GM19452 (cell line): Measurements from ENCODE around the gene NAT14.
A peak's percentile ranks its signal among the peaks of the same experiment; 100 is the strongest.

Source experiments
- ATAC-seq: cut with Tn5 transposase; IDR thresholded peaks from one replicate; pipeline ENCODE4 v1.9.1; 2021; ENCODE audit not compliant: unreplicated experiment

The NAT14 gene

DNA sequence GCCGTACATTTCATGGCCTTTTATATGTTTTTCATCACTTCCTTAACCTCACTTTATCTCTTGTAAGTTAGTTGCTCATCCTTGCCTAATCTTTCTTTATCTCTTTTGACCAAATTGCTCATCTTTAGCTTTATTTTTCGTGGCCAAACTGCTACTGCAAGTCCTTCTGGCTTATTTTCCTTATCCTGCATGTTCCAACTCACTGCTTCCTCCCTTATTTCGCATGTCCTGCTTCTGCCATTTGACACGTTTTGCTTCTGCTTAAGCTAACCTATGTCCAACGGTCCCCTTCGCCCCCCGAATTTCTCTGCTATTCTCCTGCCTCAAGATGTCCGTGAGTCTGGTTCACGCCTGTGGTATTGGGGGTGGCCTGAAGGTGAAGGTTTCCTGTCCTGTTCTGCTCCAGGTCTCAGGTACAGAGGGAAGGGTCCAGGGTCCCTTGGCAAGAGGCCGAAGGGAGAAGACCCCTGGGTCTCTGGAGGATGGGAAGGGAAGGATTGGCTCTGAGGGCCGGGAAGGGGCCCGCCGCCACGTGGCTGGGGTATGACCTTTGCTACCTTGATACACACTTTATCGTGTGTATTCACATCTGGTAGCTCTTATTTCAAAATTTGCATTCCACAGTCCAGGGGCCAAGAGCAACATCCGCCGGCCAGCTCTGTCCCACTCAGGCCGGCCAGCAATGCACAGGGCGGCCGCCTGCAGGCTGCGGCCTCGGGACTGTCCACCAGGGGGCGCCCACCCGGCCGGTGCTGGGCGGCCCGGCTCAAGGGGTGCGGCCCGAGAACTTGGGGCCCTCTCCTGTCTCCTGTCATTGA is 17.5 kb upstream of the NAT14 start:
- ATAC-seq: peak; percentile 63

DNA sequence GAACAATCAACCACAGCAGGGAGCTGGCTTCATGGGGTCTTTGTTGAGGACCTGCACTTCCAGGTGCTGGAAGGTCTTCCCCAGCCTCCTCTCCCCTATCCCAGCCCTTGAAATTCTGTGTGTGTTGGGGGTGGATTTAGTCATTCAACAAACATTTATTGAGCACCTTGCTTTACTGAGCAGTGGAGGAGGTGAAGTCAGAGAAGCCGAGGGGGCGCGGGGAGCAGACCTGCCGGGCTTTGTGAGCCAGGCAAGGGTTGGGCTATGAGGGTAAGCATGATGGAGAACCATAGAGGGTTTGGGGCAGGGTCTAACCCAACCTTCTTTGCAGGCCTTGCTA is 17.0 kb upstream of the NAT14 start:
- peak; percentile 30 for ATAC-seq

GRCh38 chr19:55471266-55471665 is 13.7 kb upstream of the NAT14 start:
- ATAC-seq: no peak

- no peak for ATAC-seq
Observed at GRCh38 chr19:55472463-55472862, 12.5 kb upstream of the NAT14 start.

- no peak for ATAC-seq
Observed at GRCh38 chr19:55473225-55474012, 11.6 kb upstream of the NAT14 start.

GRCh38 chr19:55474269-55475265 is 10.4 kb upstream of the NAT14 start:
- no peak for ATAC-seq

DNA sequence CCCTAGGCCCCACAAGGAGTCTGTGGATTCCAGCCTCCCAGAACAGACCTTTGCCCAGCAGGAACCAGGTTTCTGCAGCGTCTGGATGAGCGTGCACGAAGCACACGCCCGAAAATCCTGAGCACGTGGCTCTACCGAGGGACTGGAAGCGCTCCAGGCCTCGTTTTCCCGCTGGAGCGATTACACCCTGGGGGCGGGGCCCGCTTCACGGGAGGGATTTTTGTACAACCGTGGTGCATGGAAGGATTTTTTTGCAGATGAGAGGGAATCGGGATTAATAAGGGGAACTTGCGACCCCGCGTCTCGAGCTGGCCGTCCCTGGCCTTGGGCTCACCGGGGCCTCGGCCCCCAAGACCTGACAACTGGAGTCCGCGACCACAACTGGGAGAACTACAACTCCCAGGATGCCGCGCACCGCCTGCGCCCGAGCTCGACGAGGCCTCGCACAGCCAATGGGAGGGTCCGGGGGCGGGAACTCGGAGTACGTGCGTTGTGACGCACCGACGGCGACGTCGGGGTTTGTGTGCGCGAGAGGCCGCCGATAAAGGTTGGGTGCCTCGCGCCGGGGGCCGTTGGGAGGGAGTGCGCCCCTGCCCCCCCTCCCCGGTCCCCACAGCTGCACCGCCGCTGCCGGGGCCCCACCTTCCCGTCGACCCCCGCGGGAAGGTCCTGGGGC is 8.8 kb upstream of the NAT14 start, which contains the start of gene ZNF628:
TSS of gene ZNF628 (plus strand) at position 518 of the 676 bp plus-strand sequence. CDS start 3,294 bp downstream, outside the sequence.
- ATAC-seq: peak; percentile 92

DNA sequence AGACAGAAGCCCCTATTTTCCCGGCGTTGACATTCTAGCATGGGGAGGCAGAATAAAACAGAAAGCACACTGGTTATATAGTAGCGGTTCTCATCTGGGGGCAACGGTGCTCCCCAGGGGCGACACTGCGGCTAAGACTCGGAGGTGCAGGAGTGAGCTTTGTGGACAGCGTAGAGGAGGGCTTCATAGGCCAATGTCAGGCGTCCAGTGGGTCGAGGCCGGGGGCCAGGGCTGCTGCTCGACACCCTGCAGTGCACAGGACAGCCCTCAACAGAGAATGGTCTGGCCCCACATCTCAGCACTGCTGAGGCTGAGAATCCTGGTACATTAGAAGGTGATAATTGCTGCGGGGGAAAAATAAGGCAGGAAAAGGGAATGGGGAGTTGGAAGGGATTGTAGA is 7.1 kb upstream of the NAT14 start:
- ATAC-seq: no peak

GRCh38 chr19:55478364-55478763 is 6.6 kb upstream of the NAT14 start:
- ATAC-seq: no peak

- no peak for ATAC-seq
Observed at GRCh38 chr19:55479045-55479444, 5.9 kb upstream of the NAT14 start.

- no peak for ATAC-seq
Observed at GRCh38 chr19:55479451-55480230, 5.3 kb upstream of the NAT14 start.

DNA sequence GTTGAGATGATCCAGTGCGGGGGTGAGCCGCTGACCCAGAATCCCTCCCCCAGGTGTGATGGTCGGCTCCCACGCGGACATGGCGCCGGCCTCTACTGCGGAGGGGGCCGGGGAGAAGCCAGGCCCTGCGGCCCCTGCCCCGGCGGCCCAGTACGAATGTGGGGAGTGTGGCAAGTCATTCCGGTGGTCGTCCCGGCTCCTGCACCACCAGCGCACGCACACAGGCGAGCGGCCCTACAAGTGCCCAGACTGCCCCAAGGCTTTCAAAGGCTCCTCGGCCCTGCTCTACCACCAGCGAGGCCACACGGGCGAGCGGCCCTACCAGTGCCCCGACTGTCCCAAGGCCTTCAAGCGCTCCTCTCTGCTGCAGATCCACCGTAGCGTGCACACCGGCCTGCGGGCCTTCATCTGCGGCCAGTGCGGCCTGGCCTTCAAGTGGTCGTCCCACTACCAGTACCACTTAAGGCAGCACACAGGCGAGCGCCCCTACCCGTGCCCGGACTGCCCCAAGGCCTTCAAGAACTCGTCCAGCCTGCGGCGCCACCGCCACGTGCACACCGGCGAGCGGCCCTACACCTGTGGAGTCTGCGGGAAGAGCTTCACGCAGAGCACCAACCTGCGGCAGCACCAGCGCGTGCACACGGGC is 3.7 kb upstream of the NAT14 start:
- no peak for ATAC-seq

GRCh38 chr19:55481794-55482155 is 3.2 kb upstream of the NAT14 start:
- no peak for ATAC-seq

- ATAC-seq: no peak
Observed at GRCh38 chr19:55482156-55482961, 2.6 kb upstream of the NAT14 start.

DNA sequence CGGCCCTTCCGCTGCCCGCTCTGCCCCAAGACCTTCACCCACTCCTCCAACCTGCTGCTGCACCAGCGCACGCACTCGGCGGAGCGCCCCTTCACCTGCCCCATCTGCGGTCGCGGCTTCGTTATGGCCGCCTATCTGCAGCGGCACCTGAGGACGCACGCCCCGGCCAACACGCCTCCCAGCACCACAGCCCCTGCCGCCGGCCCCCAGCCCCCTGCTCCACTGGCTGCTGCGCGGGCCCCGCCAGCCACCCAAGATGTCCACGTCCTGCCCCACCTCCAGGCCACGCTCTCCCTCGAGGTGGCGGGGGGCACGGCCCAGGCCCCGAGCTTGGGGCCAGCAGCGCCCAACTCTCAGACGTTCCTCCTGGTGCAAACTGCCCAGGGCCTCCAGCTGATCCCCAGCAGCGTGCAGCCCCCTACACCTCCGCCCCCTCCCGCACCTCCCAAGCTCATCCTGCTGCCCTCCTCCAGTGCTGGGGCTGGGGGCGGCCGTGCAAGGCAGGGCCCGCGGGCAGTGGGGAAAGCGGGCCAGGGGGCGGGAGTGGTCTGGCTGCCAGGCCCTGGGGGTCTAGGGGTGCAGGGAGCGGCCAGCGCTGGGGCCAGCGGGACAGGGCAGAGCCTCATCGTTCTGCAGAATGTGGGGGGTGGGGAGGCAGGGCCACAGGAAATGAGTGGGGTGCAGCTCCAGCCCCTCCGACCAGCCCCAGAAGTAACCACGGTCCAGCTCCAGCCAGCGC is 1.9 kb upstream of the NAT14 start:
- ATAC-seq: no peak

DNA sequence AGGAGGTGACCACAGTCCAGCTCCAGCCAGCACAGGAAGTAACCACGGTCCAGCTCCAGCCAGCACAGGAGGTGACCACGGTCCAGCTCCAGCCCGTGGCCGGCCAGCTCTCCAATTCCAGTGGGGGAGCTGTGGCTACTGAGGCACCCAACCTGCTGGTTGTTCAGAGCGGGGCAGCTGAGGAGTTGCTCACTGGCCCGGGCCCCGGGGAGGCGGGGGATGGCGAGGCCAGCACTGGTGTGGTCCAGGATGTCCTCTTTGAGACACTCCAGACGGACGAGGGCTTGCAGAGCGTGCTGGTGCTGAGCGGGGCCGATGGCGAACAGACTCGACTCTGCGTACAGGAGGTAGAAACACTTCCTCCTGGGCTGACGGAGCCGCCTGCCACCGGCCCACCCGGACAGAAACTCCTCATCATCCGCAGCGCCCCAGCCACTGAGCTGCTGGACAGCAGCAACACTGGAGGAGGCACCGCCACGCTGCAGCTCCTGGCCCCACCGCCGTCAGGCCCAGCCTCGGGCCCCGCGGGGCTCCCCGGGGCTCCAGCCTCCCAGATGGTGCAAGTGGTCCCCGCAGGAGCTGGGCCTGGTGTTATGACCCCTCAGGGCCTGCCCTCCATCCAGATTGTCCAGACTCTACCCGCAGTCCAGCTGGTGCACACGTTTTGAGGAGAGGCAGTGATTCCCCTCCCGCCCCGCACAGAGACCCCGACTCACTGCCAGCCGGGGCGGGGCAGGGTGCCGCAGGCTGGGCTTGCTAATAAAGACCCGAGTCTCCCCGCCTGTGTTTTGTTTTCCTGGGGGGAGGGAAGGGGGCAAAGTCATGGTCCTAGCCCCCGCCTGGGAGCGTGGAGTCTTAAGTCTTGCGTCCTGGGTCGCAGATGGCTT is 1.0 kb upstream of the NAT14 start:
- ATAC-seq: no peak
